GM10266 (cell line): ENCODE measurements around the gene INSIG2.
"Not testable (repeated sequence)": the region's sequence is repeated elsewhere in the genome, so short reads cannot be mapped to it uniquely, and the experiment has no call there.

Experiments used
- DNase-seq: peaks from one replicate; pipeline ENCODE4 v3.0.0; 2012; ENCODE audit errors: extremely low spot score
- TF ChIP-seq, protein P1 (sequence below): IDR thresholded peaks from 2 replicates; pipeline ENCODE4 v1.5.1; 2012; ENCODE audit warnings: mild to moderate bottlenecking, low read depth; ENCODE audit not compliant: control insufficient read depth, insufficient read depth; ENCODE audit errors: missing control alignments

Gene INSIG2

DNA sequence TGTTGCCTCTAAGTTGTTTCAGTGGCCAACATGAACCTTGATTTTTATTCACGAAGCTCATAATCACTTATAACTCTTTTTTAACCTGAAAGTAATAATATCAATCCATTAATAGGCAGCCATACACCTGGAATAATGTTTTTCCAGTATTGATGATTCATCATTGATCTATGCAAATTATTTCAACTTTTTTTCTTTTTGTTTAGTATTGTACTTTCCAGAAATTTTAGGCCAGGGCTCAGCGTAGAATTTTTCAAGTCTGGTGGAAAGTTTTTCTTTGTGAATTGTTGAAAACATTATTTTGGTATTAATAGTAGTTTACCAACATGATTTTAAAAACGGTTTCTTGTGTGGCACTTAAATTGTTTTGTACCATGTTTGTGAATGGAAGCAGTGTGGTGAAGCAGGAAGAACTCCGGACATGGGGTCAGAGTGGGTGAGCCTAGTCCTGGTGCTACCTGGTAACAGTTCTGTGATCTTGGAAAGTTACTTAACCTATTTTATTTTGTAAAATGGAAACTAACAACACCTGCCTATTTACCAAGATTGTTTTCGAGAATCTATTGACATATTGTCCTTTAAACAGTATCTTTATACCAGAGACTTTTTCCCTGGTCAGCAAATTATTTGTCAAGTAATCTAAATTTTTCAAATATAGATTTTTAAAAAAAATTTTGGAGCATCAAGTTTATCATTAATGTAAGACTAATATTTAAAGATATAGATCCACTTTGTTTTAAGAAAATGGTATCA, 2.3 kb downstream of the INSIG2 start:
- TF ChIP-seq, protein P1, sequence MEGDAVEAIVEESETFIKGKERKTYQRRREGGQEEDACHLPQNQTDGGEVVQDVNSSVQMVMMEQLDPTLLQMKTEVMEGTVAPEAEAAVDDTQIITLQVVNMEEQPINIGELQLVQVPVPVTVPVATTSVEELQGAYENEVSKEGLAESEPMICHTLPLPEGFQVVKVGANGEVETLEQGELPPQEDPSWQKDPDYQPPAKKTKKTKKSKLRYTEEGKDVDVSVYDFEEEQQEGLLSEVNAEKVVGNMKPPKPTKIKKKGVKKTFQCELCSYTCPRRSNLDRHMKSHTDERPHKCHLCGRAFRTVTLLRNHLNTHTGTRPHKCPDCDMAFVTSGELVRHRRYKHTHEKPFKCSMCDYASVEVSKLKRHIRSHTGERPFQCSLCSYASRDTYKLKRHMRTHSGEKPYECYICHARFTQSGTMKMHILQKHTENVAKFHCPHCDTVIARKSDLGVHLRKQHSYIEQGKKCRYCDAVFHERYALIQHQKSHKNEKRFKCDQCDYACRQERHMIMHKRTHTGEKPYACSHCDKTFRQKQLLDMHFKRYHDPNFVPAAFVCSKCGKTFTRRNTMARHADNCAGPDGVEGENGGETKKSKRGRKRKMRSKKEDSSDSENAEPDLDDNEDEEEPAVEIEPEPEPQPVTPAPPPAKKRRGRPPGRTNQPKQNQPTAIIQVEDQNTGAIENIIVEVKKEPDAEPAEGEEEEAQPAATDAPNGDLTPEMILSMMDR = no peak
- no peak for DNase-seq

DNA sequence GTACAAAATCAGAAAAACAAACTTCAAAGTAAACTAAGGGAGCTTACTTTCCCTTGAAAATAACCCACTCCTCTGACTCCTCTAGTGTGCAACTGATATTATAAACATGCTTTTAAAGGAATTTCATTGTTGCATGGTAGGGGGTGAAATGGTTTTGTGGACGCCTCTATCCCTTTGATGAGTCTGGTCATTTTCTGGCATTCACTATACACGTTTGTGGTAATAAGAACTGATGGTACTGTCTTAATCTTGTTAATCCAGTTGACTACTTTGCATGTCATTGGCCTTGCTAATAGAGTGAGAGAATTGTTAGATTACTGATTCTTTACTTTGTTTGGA, 2.8 kb downstream of the INSIG2 start:
- TF ChIP-seq, protein P1 = no peak
- no peak for DNase-seq

DNA sequence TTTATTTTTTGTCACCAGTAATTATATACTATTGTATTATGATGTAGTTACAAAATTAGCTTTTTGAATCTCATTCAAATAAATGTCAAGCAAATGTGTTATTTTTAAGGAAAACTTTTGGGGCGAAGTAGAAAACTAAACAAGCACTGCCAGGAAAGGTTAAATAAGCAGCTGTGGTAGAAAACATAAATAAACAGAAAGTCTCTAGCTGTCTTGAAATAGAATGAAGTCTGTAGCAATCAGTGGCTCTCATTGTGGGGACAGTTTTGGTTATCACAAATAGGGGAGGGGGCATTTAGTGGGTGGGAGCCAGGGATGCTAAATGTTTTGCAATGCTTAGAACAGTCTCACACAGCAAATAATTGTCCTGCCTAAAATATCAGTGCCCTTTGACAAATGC, 3.4 kb downstream of the INSIG2 start:
- DNase-seq = no peak
- TF ChIP-seq, protein P1 = no peak

DNA sequence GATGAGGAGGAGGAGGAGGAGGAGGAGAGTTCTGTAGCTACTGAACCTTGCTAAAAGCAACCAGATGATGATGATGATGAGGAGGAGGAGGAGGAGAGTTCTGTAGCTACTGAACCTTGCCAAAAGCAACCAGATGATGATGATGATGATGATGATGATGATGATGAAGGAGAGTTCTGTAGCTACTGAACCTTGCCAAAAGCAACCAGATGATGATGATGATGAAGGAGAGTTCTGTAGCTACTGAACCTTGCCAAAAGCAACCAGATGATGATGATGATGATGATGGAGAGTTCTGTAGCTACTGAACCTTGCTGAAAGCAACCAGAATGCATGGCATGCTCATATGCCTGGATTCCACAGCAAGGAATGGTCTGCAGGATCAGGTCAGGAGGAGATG, 5.8 kb downstream of the INSIG2 start:
- not testable (repeated sequence) for DNase-seq

DNA sequence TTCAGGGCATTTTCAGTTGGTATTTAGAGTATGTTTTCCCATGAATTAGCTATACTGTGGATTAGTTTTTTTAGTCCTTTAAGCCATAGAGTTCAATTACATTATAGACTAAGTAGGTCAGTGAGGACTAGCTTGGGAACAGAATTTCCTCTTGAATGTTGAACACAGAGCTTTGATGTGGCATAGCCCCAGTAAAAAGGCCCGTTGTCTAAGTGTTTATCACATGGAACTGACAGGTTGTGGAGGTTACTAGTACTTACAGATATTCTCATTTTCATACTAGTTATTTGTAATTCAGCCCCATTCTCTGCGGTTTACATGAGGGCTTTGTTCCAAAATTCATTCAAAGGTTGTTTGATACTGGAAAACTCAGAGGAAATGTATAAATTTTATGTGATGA, 6.2 kb downstream of the INSIG2 start:
- TF ChIP-seq, protein P1 = no peak
- DNase-seq = no peak

DNA sequence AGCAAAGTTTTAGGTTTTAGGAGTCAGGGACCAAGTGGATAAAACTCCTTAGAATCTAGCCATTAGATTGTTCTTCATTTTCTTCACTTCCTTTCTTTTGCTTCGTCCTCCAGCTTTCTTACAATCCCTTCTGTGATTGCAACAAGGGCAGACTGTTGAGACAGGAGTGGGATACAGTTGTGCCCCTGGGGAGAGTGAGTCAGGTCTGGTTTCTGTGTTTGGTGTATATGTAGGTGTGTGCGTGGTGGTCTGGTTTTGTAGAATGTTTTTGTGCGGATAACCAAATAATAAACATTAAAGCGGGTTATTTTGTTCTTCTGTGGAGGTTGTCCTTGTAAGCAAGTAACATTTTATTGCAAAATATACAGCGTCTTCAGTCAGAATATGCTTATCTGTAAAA, 7.3 kb downstream of the INSIG2 start:
- TF ChIP-seq, protein P1 = no peak
- DNase-seq = no peak

DNA sequence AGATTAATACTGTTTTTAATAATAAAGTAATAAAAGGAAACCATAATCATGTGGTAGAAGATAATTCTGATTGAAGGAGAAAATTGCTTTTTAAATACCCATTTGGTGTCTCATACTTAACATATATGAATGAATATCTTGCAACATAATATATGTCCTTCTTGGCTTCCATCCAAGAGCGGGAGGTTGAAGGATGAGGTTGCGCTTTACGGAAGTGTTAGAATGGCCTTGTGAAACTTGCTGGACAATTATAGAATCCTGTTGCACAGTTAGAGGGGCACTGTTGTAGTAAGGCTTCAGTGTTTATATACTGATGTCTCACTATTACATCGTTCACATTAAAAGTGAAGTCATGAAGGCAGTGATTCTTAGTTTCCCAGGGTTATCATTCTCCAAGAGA, 9.4 kb downstream of the INSIG2 start:
- TF ChIP-seq, protein P1 = no peak
- no peak for DNase-seq
